ENCODE measurements around the gene NETO1.

The NETO1 gene

GRCh38 chr18:72762515-72763122, 105.2 kb downstream of the NETO1 start:
- no peaks in the 10 kb centered on the region for H3K27me3 ChIP-seq
- no peak for DNase-seq
- H3K4me3 ChIP-seq, result no peak overlapping the region
- H3K36me3 ChIP-seq, result no peaks in the 10 kb centered on the region
- no peaks in the 10 kb centered on the region for H3K9me3 ChIP-seq
- TF ChIP-seq CTCF (IDR thresholded peaks at IDR 0.05), result peak; percentile 36 to 59
- H3K4me1 ChIP-seq, result no peaks in the 10 kb centered on the region
- intact Hi-C loops (cut with DNase I; ENCODE audit: low total_unique reads), result no loop called here
- no peak overlapping the region for H3K27ac ChIP-seq

- Histone ChIP-seq H3K36me3 (no peaks in the 10 kb centered on the region), H3K4me3 (no peak overlapping the region), H3K9me3 (no peaks in the 10 kb centered on the region), H3K27me3 (no peaks in the 10 kb centered on the region), H3K4me1 (no peaks in the 10 kb centered on the region), H3K27ac (no peak overlapping the region)
- DNase-seq, result no peak
- intact Hi-C loops (cut with DNase I; ENCODE audit: low total_unique reads), result no loop called here
- no peak for TF ChIP-seq CTCF (IDR thresholded peaks at IDR 0.05)
These were observed 115.6 kb downstream of the NETO1 start for GRCh38 chr18:72752220-72752619.

DNA sequence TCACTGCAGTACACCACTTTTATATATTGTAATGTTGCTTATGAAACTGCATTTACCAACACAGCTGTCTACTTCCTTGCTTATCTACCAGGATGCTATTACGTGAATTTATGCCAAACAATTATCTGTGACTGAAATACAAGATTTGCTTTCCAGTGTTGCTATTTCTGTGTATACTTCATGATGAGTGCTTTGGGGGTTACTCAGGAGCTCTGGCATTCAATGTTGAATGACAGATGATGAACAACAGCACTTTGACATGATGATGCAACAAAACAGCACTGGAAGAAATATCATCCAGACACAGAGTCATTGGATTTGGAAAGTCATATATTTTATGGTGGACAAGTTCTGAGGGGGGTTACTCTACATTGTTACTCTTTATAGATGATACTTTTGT, 125.8 kb downstream of the NETO1 start:
- H3K4me3 ChIP-seq, result no peak overlapping the region
- no peaks in the 10 kb centered on the region for H3K4me1 ChIP-seq
- H3K9me3 ChIP-seq, result no peaks in the 10 kb centered on the region
- no peak overlapping the region for H3K27ac ChIP-seq
- no peak for TF ChIP-seq CTCF (IDR thresholded peaks at IDR 0.05)
- intact Hi-C loops (cut with DNase I; ENCODE audit: low total_unique reads), result no loop called here
- H3K36me3 ChIP-seq, result no peaks in the 10 kb centered on the region
- no peaks in the 10 kb centered on the region for H3K27me3 ChIP-seq
- DNase-seq, result no peak

DNA sequence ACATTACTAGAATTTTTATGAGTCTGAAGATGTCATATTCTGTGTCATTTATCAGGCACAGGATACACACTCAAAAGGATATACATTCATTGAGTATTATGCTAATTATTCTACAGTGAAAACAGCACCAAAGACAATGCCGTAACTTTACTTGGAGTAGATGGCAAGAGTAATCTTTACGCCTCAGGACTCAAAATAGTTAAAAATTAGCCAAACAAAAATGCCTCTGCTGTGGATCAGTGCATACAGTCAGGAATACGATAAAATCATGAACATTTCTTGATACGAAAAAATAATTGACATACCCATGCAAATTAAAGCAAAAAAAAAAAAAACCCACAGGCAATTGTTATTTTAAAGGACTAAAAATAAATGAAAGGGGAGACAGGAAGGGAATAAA, 129.7 kb downstream of the NETO1 start:
- Histone ChIP-seq H3K27me3 (no peaks in the 10 kb centered on the region), H3K36me3 (no peaks in the 10 kb centered on the region), H3K27ac (no peak overlapping the region), H3K4me1 (no peaks in the 10 kb centered on the region), H3K9me3 (no peaks in the 10 kb centered on the region), H3K4me3 (no peak overlapping the region)
- no peak for TF ChIP-seq CTCF (IDR thresholded peaks at IDR 0.05)
- DNase-seq, result no peak
- intact Hi-C loops (cut with DNase I; ENCODE audit: low total_unique reads), result no loop called here

- no peak for DNase-seq
- Histone ChIP-seq H3K4me3 (no peak overlapping the region), H3K36me3 (no peaks in the 10 kb centered on the region), H3K27me3 (no peaks in the 10 kb centered on the region), H3K9me3 (no peaks in the 10 kb centered on the region), H3K4me1 (no peaks in the 10 kb centered on the region), H3K27ac (no peak overlapping the region)
- TF ChIP-seq CTCF (IDR thresholded peaks at IDR 0.05), result no peak
- intact Hi-C loops (cut with DNase I; ENCODE audit: low total_unique reads), result no loop called here
These were observed 140.0 kb downstream of the NETO1 start for GRCh38 chr18:72727776-72728175.

All from tibial artery (tissue), 4 donors.